ENCODE measurements around the gene HOXA2. TPM values are rescaled to one million over a fixed set of nuclear protein-coding genes. Genes with fewer than 3 reads are reported as not detected.
A peak's percentile ranks its signal among the peaks of the same experiment; 100 is the strongest.

HOXA2 gene
- total RNA-seq, 4 donors from 2014 or later, result 0.27 to 3.6 (median 1.5) TPM

DNA sequence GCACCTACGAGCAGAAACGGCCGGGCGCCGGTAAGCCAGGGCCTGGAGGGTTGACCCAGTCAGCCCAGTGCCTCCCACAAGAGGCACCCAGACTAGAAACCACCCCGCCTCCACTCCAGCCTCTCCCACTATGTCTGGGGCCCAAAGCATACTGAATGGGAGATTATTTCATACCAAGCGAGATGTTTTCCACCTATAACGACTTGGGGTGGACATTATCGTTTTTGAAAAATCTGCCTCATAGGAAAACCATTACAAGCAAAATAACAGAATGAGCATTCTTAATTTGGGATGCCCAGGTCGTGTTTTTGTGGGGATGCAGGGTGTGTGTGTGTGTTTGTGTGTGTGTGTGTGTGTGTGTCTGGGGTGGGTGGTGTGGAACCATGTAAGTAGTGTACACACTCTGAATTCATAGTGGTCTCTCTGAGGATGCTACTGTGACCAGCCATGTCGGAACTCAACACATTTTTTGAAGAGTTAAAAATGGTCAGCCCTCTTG is 43.5 kb upstream of the HOXA2 start:
- H3K36me3 ChIP-seq, result no peaks in the 10 kb centered on the region
- intact Hi-C loops (cut with DNase I), result no loop called here
- H3K27me3 ChIP-seq, result peaks cover 0 to 94% (median 7%) of the 10 kb centered on the region in 4 donors
- TF ChIP-seq POLR2A (IDR thresholded peaks at IDR 0.05), result no peak
- H3K4me3 ChIP-seq, result no peak overlapping the region
- no peak for DNase-seq
- H3K9me3 ChIP-seq, result no peaks in the 10 kb centered on the region
- peaks cover 13 to 71% (median 16%) of the 10 kb centered on the region in 3 donors for H3K4me1 ChIP-seq
- H3K27ac ChIP-seq, result no peak overlapping the region
- WGBS, 2 donors, result 91 to 93% methylated on average over 5 to 9 of the region's 11 CpGs

GRCh38 chr7:27145165-27145913 is 42.9 kb upstream of the HOXA2 start:
- H3K36me3 ChIP-seq, result no peaks in the 10 kb centered on the region
- no peak overlapping the region for H3K27ac ChIP-seq
- WGBS, 2 donors, result 80 to 85% methylated on average over 33 to 37 of the region's 47 CpGs
- intact Hi-C loops (cut with DNase I), result no loop called here
- DNase-seq, result no peak
- peaks cover 0 to 93% (median 3%) of the 10 kb centered on the region in 4 donors for H3K27me3 ChIP-seq
- TF ChIP-seq POLR2A (IDR thresholded peaks at IDR 0.05) (no peak), CTCF (IDR thresholded peaks at IDR 0.05) (no peak)
- H3K4me3 ChIP-seq, result peak overlapping the region in 1 of 4 donors; percentile 65
- peaks cover 8 to 71% (median 12%) of the 10 kb centered on the region in 3 donors for H3K4me1 ChIP-seq
- no peaks in the 10 kb centered on the region for H3K9me3 ChIP-seq

DNA sequence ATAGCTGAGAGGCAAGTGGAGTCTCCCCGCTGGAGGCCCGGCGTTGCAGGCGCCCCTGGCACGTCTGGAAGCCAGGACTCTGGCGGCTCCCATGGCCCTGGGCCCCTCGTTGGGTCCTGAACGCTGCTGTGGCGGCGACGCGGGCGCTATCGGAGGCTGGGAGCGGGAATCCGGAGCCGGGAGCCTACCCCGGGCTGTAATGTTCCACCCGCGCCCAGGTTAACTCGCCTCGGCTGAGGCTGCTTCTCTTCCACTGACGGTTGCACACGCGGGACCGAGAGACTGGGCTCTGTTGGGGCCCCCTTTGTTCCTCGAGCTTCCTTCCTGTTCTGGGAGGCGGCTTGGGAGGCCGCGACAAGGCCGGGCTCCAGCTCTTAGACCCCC is 42.3 kb upstream of the HOXA2 start:
- H3K27ac ChIP-seq, result peak overlapping the region in 1 of 4 donors; percentile 67
- WGBS, 2 donors, result 51% methylated on average over 10 of the region's 31 CpGs
- H3K36me3 ChIP-seq, result no peaks in the 10 kb centered on the region
- H3K9me3 ChIP-seq, result no peaks in the 10 kb centered on the region
- DNase-seq, result no peak
- H3K27me3 ChIP-seq, result peaks cover 0 to 92% (median 3%) of the 10 kb centered on the region in 4 donors
- peak overlapping the region; percentile 17 to 89 (median 70) for H3K4me3 ChIP-seq
- TF ChIP-seq POLR2A (IDR thresholded peaks at IDR 0.05) (no peak), CTCF (IDR thresholded peaks at IDR 0.05) (no peak)
- intact Hi-C loops (cut with DNase I), result loop anchor here (5.0 kb wide), 1 partner anchor 287 kb away; no protein-coding TSS in a partner anchor
- H3K4me1 ChIP-seq, result peaks cover 7 to 66% (median 11%) of the 10 kb centered on the region in 3 donors

DNA sequence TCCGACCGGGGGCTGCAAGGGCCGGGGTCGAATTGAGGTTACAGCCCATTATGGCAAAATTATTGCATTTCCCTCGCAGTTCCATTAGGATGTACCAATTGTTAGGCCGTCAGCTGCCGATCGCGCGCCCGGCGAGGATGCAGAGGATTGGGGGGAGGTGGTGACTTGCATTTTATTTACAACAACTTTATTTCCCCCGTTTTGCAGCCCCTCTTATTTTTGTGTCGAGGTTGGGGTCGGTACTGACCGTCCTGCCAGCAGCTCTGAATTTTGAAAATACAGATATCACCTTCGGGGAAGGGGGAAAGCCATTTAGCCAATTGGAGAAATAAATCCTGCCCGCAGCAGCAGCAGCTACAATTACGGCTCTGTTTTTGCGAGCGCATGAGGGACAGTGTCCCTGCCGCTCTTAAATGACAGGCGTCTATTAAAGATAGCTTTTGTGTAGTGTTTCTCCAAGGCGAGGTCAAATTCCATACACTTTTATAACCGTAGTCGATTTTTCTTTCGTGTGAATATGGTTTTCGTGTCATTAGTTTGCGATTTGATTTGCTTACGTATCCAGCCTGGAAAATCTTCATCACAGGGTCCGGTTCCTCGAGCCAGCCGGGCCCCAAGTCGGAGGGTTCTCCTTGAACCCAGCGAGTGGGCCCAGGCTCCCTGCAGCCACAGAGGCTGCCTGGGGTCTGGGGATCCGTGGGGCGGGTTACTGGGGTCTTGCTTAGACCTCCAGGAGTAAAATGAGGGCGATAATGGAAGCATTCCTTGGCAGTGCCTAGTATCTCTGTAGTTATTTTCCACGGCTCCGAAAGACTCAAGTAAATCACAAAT is 41.7 kb upstream of the HOXA2 start:
- intact Hi-C loops (cut with DNase I), result loop anchor here (5.0 kb wide), 1 partner anchor 287 kb away; no protein-coding TSS in a partner anchor
- Histone ChIP-seq H3K9me3 (no peaks in the 10 kb centered on the region), H3K27me3 (peaks cover 0 to 92% (median 3%) of the 10 kb centered on the region in 4 donors), H3K4me3 (peak overlapping the region; percentile 65 to 89 (median 74)), H3K27ac (peak overlapping the region; percentile 42 to 97 (median 80)), H3K4me1 (peaks cover 7 to 66% (median 11%) of the 10 kb centered on the region in 3 donors), H3K36me3 (no peaks in the 10 kb centered on the region)
- WGBS, 2 donors, result 32 to 33% methylated on average over 28 to 31 of the region's 40 CpGs
- DNase-seq, result no peak
- no peak for TF ChIP-seq CTCF (IDR thresholded peaks at IDR 0.05)
- no peak for TF ChIP-seq POLR2A (IDR thresholded peaks at IDR 0.05)

GRCh38 chr7:27143023-27143949 is 40.8 kb upstream of the HOXA2 start, which contains the start of gene HOXA5:
TSS of gene HOXA5 (minus strand) at chr7:27143681. CDS start at chr7:27143607, 74 bp downstream.
- intact Hi-C loops (cut with DNase I), result loop anchor here (5.0 kb wide), 1 partner anchor 286 kb away; no protein-coding TSS in a partner anchor
- H3K4me1 ChIP-seq, result peaks cover 5 to 59% (median 8%) of the 10 kb centered on the region in 3 donors
- peak within 1 kb of the TSS; percentile 65 to 89 (median 74) for H3K4me3 ChIP-seq
- 30 to 42% methylated on average over 17 to 22 of the region's 86 CpGs for WGBS, 2 donors
- TF ChIP-seq POLR2A (IDR thresholded peaks at IDR 0.05) (peak in 3 of 4 donors; percentile 81 to 89 (median 82)), CTCF (IDR thresholded peaks at IDR 0.05) (peak; percentile 74 to 98 (median 92))
- H3K27ac ChIP-seq, result peak within 1 kb of the TSS; percentile 92 to 97 (median 92)
- no peaks in the 10 kb centered on the region for H3K36me3 ChIP-seq
- DNase-seq, result no peak
- peaks cover 0 to 88% (median 2%) of the 10 kb centered on the region in 4 donors for H3K27me3 ChIP-seq
- H3K9me3 ChIP-seq, result no peaks in the 10 kb centered on the region
